ENCODE data around the gene CAMTA1.

Gene CAMTA1

DNA sequence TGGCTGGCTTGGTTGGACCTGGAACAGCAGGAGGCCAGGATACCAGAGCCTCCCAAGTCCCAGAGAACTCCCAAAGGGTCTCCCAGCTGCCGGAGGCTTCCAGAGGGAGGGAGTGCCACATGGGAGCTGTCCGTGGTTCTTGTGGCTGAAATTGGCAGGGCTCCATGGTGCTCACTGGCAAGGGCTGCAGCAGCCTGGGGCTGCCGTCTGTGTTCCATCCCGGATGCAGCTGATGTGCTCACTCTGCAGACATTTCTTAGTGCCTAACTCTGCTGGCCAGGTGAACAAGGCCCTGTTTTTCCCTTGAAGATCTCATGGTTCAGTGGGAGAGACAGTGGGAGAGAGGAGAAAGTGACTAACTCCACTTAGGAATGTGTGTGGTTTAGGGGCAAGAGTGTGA is 261.1 kb downstream of the CAMTA1 start:
- Histone ChIP-seq H3K36me3 (ENCODE audit: control insufficient read depth, insufficient read depth, low read length) (no peaks in the 10 kb centered on the region), H3K9ac (ENCODE audit: low read length) (no peak overlapping the region), H3K9me3 (ENCODE audit: control insufficient read depth, insufficient read depth, low read depth, low read length) (no peaks in the 10 kb centered on the region), H3K4me3 (ENCODE audit: low read depth, low read length) (no peak overlapping the region), H3K27ac (ENCODE audit: low read depth, low read length) (no peak overlapping the region), H3K4me1 (ENCODE audit: control insufficient read depth, insufficient read depth, low read length) (peaks cover 22% of the 10 kb centered on the region), H3K27me3 (ENCODE audit: control insufficient read depth, insufficient read depth, low read length) (no peaks in the 10 kb centered on the region)

DNA sequence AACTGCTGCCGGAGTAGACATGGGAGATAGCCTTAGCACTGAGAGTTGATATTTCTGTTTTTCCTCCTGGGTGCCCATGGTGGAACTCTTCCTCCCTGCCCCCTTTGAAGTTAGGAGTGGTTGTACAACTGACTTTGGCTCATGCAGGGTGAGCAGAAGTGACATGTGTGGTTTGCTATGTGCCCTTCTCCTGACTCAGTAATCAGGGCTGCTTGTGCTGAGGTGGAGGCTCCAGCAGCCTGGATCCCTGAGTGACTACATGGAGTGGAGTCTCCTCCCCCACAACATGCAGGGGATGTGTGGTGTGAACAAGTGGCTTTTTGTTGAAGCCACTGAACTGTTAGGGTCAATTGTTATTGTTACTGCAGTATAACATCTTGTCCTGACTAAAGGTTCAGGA is 261.6 kb downstream of the CAMTA1 start:
- no peak overlapping the region for H3K9ac ChIP-seq (ENCODE audit: low read length)
- H3K27me3 ChIP-seq (ENCODE audit: control insufficient read depth, insufficient read depth, low read length) = no peaks in the 10 kb centered on the region
- no peaks in the 10 kb centered on the region for H3K9me3 ChIP-seq (ENCODE audit: control insufficient read depth, insufficient read depth, low read depth, low read length)
- no peaks in the 10 kb centered on the region for H3K36me3 ChIP-seq (ENCODE audit: control insufficient read depth, insufficient read depth, low read length)
- no peak overlapping the region for H3K27ac ChIP-seq (ENCODE audit: low read depth, low read length)
- H3K4me1 ChIP-seq (ENCODE audit: control insufficient read depth, insufficient read depth, low read length) = peaks cover 22% of the 10 kb centered on the region
- no peak overlapping the region for H3K4me3 ChIP-seq (ENCODE audit: low read depth, low read length)

DNA sequence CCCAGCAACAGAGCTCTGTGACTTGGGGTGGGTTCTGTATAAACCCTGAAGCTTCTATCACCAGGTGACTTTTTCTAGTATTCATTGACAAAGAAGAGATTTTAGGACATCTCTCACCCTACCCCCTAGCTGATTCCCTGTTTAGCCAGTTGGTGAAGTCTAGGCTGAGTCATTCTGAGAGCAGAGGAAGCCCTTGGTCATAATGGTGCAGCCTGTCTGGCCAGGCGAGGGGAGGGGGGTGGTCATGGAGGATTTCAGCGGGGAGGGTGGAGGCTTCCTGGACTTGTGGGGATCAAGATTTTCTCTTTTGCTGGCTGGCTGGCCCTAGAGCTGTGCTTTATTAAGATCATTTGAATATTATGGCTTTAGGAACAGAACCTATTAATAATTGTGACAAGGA is 262.6 kb downstream of the CAMTA1 start:
- Histone ChIP-seq H3K27ac (ENCODE audit: low read depth, low read length) (no peak overlapping the region), H3K27me3 (ENCODE audit: control insufficient read depth, insufficient read depth, low read length) (no peaks in the 10 kb centered on the region), H3K9ac (ENCODE audit: low read length) (no peak overlapping the region), H3K4me1 (ENCODE audit: control insufficient read depth, insufficient read depth, low read length) (peaks cover 15% of the 10 kb centered on the region), H3K4me3 (ENCODE audit: low read depth, low read length) (no peak overlapping the region), H3K36me3 (ENCODE audit: control insufficient read depth, insufficient read depth, low read length) (no peaks in the 10 kb centered on the region), H3K9me3 (ENCODE audit: control insufficient read depth, insufficient read depth, low read depth, low read length) (no peaks in the 10 kb centered on the region)

DNA sequence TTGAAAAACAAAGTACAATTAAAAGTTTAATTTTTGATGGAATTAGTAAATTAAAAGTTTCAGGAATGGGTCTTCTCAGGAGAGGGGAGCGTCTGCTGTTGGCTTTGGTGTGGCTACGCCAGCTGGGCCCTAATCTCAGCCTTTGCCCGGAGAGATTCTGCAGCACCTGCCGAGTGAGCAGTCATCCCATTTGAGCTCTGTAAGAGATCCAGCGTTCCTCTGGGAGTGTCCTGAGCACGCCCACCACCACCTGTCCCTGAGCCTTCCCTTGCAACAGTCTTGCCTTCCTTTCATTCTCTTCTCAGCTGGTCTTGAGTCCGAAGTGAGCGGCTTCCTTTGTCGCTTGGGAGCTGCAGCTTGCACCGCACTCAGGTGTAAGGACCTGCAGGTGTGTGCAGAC is 263.1 kb downstream of the CAMTA1 start:
- no peak overlapping the region for H3K27ac ChIP-seq (ENCODE audit: low read depth, low read length)
- no peaks in the 10 kb centered on the region for H3K9me3 ChIP-seq (ENCODE audit: control insufficient read depth, insufficient read depth, low read depth, low read length)
- no peak overlapping the region for H3K4me3 ChIP-seq (ENCODE audit: low read depth, low read length)
- H3K27me3 ChIP-seq (ENCODE audit: control insufficient read depth, insufficient read depth, low read length) = no peaks in the 10 kb centered on the region
- peaks cover 10% of the 10 kb centered on the region for H3K4me1 ChIP-seq (ENCODE audit: control insufficient read depth, insufficient read depth, low read length)
- H3K9ac ChIP-seq (ENCODE audit: low read length) = no peak overlapping the region
- H3K36me3 ChIP-seq (ENCODE audit: control insufficient read depth, insufficient read depth, low read length) = no peaks in the 10 kb centered on the region

DNA sequence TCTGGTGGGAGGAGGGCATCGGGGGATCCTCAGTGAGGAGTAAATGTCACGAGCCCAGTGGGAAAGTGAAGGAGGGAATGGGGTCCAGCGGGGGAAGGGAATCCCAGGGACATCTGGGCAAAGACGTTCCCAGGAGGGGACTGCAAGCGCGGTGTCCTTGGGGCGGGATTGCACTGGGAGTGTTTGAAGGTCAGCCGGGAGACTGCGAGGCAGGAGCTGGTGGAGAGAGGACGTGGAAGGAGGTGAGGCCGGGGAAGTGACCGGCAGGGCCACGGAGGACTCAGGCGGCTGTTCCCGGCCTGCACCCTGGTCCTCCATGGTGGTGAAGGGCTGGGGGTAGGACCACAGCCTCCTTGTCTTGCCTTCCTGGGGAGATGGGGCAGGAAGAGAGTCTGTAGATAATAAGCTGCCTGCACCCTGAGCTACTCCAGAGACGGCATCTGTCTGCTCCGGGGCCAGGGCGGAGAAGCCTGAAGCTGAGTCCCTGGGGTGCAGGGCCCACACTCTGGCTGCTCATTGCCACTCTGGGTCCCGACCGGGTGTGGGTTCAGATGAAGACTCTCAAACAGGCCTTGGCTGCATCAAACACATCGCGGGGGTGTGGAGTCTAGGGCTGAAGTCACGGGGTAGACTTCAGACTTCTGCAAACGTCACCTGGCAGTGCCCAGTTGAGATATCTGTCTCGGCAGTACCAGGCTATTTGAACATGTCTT is 264.8 kb downstream of the CAMTA1 start:
- no peaks in the 10 kb centered on the region for H3K4me1 ChIP-seq (ENCODE audit: control insufficient read depth, insufficient read depth, low read length)
- H3K9me3 ChIP-seq (ENCODE audit: control insufficient read depth, insufficient read depth, low read depth, low read length) = no peaks in the 10 kb centered on the region
- no peak overlapping the region for H3K4me3 ChIP-seq (ENCODE audit: low read depth, low read length)
- H3K9ac ChIP-seq (ENCODE audit: low read length) = no peak overlapping the region
- H3K36me3 ChIP-seq (ENCODE audit: control insufficient read depth, insufficient read depth, low read length) = no peaks in the 10 kb centered on the region
- no peaks in the 10 kb centered on the region for H3K27me3 ChIP-seq (ENCODE audit: control insufficient read depth, insufficient read depth, low read length)
- H3K27ac ChIP-seq (ENCODE audit: low read depth, low read length) = no peak overlapping the region

DNA sequence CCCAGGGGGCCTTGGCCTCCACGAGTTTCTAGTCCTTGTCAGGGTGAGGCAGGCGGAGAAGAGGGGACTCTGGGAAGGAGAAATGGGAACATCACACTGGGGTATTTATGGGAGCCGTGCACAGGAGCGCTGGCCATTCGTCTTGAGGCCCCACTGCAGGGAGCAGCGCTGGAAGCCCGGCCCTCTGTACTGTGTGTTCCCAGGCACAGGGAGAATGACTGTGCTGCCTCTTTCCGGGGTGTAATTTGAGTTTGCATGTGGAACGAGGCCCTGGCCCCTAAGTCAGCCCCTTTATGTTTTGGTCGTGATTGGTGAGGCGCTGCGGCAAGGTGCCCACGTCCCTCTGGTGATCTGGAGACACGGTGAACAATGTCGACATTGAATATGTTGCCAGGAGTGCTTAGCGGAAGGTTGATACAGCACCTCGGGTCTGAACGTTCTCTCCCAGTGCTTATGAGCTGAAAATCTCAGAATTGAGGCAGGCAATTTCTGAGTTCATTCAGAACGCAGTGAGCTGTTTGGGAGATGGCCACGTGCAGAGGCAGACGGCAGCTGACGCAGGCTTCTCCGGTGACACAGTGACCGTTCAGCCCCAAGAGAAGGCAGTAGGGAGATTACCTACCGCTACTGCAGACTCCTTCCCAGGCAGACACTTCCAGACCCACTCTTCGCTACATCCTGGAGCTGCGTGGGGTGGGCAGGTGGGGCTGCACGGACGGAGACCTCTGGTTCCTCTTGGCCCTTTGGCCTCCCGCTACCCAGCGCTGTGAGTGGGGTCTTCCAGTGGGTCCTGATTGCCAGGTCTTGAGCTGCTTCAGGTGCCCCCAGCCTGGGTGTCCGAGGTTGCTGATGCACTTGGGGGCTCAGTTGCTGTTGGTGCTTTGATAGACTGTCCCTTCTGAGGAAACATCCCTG is 265.8 kb downstream of the CAMTA1 start:
- Histone ChIP-seq H3K27me3 (ENCODE audit: control insufficient read depth, insufficient read depth, low read length) (no peaks in the 10 kb centered on the region), H3K9me3 (ENCODE audit: control insufficient read depth, insufficient read depth, low read depth, low read length) (no peaks in the 10 kb centered on the region), H3K27ac (ENCODE audit: low read depth, low read length) (no peak overlapping the region), H3K9ac (ENCODE audit: low read length) (no peak overlapping the region), H3K36me3 (ENCODE audit: control insufficient read depth, insufficient read depth, low read length) (no peaks in the 10 kb centered on the region), H3K4me1 (ENCODE audit: control insufficient read depth, insufficient read depth, low read length) (no peaks in the 10 kb centered on the region), H3K4me3 (ENCODE audit: low read depth, low read length) (no peak overlapping the region)

DNA sequence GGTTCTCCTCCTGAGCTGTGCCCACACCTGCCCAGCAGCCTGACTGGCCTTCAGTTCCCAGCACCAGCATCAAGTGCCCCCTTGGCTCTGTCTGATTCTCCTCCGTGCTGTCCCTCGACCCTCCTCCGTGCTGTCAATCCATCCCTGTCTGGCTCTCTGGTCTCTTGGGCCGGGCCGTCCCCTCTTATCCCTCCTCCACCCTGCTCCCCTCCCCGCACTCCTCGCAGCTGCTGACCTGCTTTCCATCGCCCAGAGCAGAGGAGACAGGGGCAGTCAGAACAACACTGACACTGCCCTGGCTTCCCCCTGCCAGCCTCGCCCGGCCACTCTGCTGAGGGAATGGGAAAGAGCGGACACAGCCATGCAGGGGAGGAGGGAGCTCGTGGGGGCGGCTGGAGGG is 267.4 kb downstream of the CAMTA1 start:
- no peak overlapping the region for H3K27ac ChIP-seq (ENCODE audit: low read depth, low read length)
- no peak overlapping the region for H3K4me3 ChIP-seq (ENCODE audit: low read depth, low read length)
- no peaks in the 10 kb centered on the region for H3K27me3 ChIP-seq (ENCODE audit: control insufficient read depth, insufficient read depth, low read length)

DNA sequence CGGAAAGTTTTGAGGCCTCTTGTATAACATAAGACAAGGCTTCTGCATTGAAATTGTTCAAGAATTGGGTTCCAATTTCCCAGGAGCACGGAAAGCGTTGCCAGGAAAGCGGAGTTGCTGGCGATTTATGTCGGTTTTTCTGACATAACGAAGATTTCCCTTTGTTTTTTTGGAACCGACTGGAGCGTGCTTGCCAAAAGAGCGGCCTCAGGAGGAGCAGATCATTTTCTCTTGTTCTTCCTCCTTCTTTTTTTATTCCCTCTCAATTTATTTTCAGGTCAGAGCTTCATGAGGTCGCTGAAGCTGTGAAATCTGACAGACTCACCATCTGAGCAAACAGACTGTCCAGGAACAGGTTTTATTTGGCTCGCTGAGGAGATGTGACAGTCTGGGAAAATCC is 275.5 kb downstream of the CAMTA1 start:
- Histone ChIP-seq H3K27me3 (ENCODE audit: control insufficient read depth, insufficient read depth, low read length) (no peaks in the 10 kb centered on the region), H3K36me3 (ENCODE audit: control insufficient read depth, insufficient read depth, low read length) (no peaks in the 10 kb centered on the region), H3K4me3 (ENCODE audit: low read depth, low read length) (no peak overlapping the region), H3K27ac (ENCODE audit: low read depth, low read length) (no peak overlapping the region), H3K9me3 (ENCODE audit: control insufficient read depth, insufficient read depth, low read depth, low read length) (no peaks in the 10 kb centered on the region), H3K4me1 (ENCODE audit: control insufficient read depth, insufficient read depth, low read length) (no peaks in the 10 kb centered on the region), H3K9ac (ENCODE audit: low read length) (no peak overlapping the region)

More for the DNA sequence above, 267.4 kb downstream of the CAMTA1 start:
- no peaks in the 10 kb centered on the region for H3K4me1 ChIP-seq (ENCODE audit: control insufficient read depth, insufficient read depth, low read length)
- no peak overlapping the region for H3K9ac ChIP-seq (ENCODE audit: low read length)
- H3K9me3 ChIP-seq (ENCODE audit: control insufficient read depth, insufficient read depth, low read depth, low read length) = no peaks in the 10 kb centered on the region
- H3K36me3 ChIP-seq (ENCODE audit: control insufficient read depth, insufficient read depth, low read length) = no peaks in the 10 kb centered on the region

DNA sequence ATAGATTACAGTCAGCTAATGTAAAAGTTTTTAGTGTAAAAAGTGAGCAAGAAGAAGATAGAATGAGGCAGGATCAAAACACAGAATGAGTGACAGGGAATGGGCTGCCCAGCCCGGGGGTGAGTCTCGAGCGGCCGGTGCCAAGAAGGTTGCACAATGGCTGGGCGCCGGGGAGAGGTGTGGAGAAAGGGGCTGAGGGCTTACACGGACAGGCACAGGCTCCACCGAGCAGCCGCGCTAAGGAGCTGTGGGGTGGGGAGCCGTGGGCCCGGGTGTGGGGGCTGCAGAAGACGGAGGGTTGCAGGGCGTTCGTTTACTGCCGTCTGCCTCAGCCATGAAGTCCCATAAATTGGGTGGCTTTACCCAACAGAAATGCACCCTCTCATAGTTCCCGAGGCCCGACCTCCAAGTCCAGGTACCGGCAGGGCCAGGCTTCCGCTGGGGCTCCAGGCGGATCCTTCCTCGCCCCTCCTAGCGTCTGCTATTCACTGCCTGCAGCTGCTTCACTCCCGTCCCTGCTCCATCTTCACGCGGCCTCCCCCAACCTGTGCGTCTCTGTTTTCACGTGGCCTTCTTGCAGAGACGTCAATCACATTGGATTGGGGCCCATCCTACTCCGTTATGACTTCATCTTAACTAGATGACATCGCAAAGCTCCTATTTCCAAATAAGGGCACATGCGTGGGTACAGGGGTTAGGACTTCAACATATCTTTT is 277.2 kb downstream of the CAMTA1 start:
- H3K9ac ChIP-seq (ENCODE audit: low read length) = no peak overlapping the region
- H3K4me1 ChIP-seq (ENCODE audit: control insufficient read depth, insufficient read depth, low read length) = no peaks in the 10 kb centered on the region
- no peaks in the 10 kb centered on the region for H3K36me3 ChIP-seq (ENCODE audit: control insufficient read depth, insufficient read depth, low read length)
- H3K9me3 ChIP-seq (ENCODE audit: control insufficient read depth, insufficient read depth, low read depth, low read length) = no peaks in the 10 kb centered on the region
- H3K27me3 ChIP-seq (ENCODE audit: control insufficient read depth, insufficient read depth, low read length) = peaks cover 3% of the 10 kb centered on the region; the same call in 1 of the 2 replicates
- H3K4me3 ChIP-seq (ENCODE audit: low read depth, low read length) = no peak overlapping the region
- H3K27ac ChIP-seq (ENCODE audit: low read depth, low read length) = no peak overlapping the region

DNA sequence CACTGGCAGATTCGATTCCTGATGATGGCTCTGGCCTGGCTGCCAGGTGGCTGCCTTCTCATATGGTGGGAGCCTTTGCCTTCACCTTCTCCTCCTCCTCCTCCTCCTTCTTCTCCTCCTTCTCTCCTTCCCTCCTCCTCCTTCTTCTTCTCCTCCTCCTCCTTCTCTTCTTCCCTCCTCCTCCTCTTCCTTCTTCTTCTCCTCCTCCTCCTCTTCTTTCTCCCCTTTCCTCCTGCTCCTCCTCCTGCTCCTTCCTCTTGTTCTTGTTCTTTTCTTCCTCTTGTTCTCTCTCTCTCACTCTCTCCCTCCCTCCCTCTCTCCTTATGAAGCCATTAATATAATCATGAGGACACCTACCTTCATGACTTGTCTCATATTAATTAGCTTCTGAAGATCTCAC is 278.7 kb downstream of the CAMTA1 start:
- Histone ChIP-seq H3K27ac (ENCODE audit: low read depth, low read length) (no peak overlapping the region), H3K4me1 (ENCODE audit: control insufficient read depth, insufficient read depth, low read length) (no peaks in the 10 kb centered on the region), H3K27me3 (ENCODE audit: control insufficient read depth, insufficient read depth, low read length) (peaks cover 3% of the 10 kb centered on the region; the same call in 1 of the 2 replicates), H3K36me3 (ENCODE audit: control insufficient read depth, insufficient read depth, low read length) (no peaks in the 10 kb centered on the region), H3K4me3 (ENCODE audit: low read depth, low read length) (no peak overlapping the region), H3K9ac (ENCODE audit: low read length) (no peak overlapping the region), H3K9me3 (ENCODE audit: control insufficient read depth, insufficient read depth, low read depth, low read length) (no peaks in the 10 kb centered on the region)

DNA sequence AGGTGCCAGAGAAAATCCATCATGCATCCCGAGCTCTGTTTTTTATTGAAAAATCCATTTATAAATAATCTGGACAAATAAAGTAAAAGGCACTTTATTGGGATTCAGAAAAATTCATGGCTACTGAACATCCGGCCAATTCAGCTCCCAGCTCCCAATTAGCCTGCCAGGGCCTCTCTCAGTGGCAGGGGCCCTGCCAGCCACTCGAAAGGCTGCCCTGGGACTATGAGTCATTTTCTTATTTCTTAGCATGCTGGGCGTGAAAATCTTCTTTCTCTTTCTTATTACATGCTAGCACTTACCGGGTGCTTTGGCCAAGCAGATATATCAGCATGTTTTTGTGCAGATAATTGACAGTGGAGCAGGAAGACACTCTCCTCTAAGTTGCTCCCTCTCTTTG is 283.3 kb downstream of the CAMTA1 start:
- no peak overlapping the region for H3K27ac ChIP-seq (ENCODE audit: low read depth, low read length)
- peaks cover 5% of the 10 kb centered on the region for H3K4me1 ChIP-seq (ENCODE audit: control insufficient read depth, insufficient read depth, low read length)
- H3K9ac ChIP-seq (ENCODE audit: low read length) = no peak overlapping the region
- H3K4me3 ChIP-seq (ENCODE audit: low read depth, low read length) = no peak overlapping the region
- H3K9me3 ChIP-seq (ENCODE audit: control insufficient read depth, insufficient read depth, low read depth, low read length) = no peaks in the 10 kb centered on the region
- H3K36me3 ChIP-seq (ENCODE audit: control insufficient read depth, insufficient read depth, low read length) = no peaks in the 10 kb centered on the region
- peaks cover 20% of the 10 kb centered on the region; the same call in 1 of the 2 replicates for H3K27me3 ChIP-seq (ENCODE audit: control insufficient read depth, insufficient read depth, low read length)
